HG03432 (cell line): ENCODE data around the gene MFSD2A.
"Not testable (repeated sequence)": the region's sequence is repeated elsewhere in the genome, so short reads cannot be mapped to it uniquely, and the experiment has no call there.

Experiments used
- ATAC-seq: cut with Tn5 transposase; IDR thresholded peaks from one replicate; pipeline ENCODE4 v1.9.1; 2021; ENCODE audit warnings: mild to moderate bottlenecking, moderate library complexity; ENCODE audit not compliant: unreplicated experiment

MFSD2A gene

GRCh38 chr1:39940253-39940652, 14.7 kb upstream of the MFSD2A start:
- ATAC-seq = no peak

- ATAC-seq = no peak
Observed at GRCh38 chr1:39940980-39941871, 13.7 kb upstream of the MFSD2A start.

- ATAC-seq = no peak
Observed at GRCh38 chr1:39943471-39944290, 11.3 kb upstream of the MFSD2A start.

GRCh38 chr1:39944410-39945112, 10.4 kb upstream of the MFSD2A start:
- no peak for ATAC-seq

GRCh38 chr1:39946216-39946615, 8.7 kb upstream of the MFSD2A start:
- ATAC-seq = no peak

GRCh38 chr1:39947260-39947659, 7.7 kb upstream of the MFSD2A start:
- ATAC-seq = no peak

GRCh38 chr1:39949891-39950290, 5.1 kb upstream of the MFSD2A start:
- ATAC-seq = no peak

- ATAC-seq = no peak
Observed at GRCh38 chr1:39951926-39952325, 3.0 kb upstream of the MFSD2A start.

- ATAC-seq = no peak
Observed at GRCh38 chr1:39952359-39953110, 2.4 kb upstream of the MFSD2A start.

- ATAC-seq = no peak
Observed at GRCh38 chr1:39954324-39954869, 548 bp upstream of the MFSD2A start.

- ATAC-seq = peak; percentile 31
Observed at GRCh38 chr1:39955547-39956539, 898 bp downstream of the MFSD2A start.

GRCh38 chr1:39957299-39958015, 2.5 kb downstream of the MFSD2A start:
- ATAC-seq = no peak

- ATAC-seq = no peak
Observed at GRCh38 chr1:39958403-39959200, 3.7 kb downstream of the MFSD2A start.

GRCh38 chr1:39959651-39960333, 4.8 kb downstream of the MFSD2A start:
- ATAC-seq = no peak

- peak; percentile 51 for ATAC-seq
Observed at GRCh38 chr1:39960431-39960958, 5.5 kb downstream of the MFSD2A start.

GRCh38 chr1:39962450-39962825, 7.5 kb downstream of the MFSD2A start:
- ATAC-seq = no peak

GRCh38 chr1:39962964-39963363, 8.0 kb downstream of the MFSD2A start:
- not testable (repeated sequence) for ATAC-seq
